GM18508 (cell line): ENCODE results near the gene STAB2.

ENCODE experiments used
- ATAC-seq: cut with Tn5 transposase; IDR thresholded peaks from one replicate; pipeline ENCODE4 v1.9.1; 2021; ENCODE audit warnings: moderate number of reproducible peaks; ENCODE audit not compliant: insufficient read depth, unreplicated experiment

The STAB2 gene

GRCh38 chr12:103735291-103735690 lies 148.2 kb downstream of the STAB2 start:
- ATAC-seq: no peak

- ATAC-seq: no peak
These were observed 149.5 kb downstream of the STAB2 start for GRCh38 chr12:103736572-103736971.

GRCh38 chr12:103737881-103738280 lies 150.8 kb downstream of the STAB2 start:
- ATAC-seq: no peak

DNA sequence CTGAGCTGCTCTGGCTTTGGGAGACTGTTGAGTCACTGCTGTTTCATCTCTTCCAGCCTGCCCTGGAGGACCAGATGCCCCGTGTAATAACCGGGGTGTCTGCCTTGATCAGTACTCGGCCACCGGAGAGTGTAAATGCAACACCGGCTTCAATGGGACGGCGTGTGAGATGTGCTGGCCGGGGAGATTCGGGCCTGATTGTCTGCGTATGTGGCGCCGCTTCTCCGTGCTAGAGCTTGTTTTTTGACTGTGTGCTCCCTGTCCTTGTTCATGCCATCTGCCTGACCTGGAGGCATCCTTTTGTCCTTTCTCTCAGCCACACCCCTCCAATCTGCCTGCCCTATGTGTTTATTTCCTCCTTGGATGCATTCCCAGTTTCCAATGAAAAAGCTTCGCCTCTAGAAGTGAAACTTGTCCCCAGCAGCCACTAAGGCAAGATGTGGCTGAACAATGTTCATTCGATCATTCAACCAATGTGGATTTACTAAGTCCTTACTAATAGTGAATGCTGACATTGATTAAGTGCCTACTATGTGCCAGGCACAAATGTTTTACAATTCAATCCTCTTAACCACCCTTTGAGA lies 155.4 kb downstream of the STAB2 start:
- ATAC-seq: no peak

GRCh38 chr12:103743788-103744187 lies 156.7 kb downstream of the STAB2 start:
- ATAC-seq: no peak

GRCh38 chr12:103745962-103746361 lies 158.9 kb downstream of the STAB2 start:
- no peak for ATAC-seq

- no peak for ATAC-seq
These were observed 160.9 kb downstream of the STAB2 start for GRCh38 chr12:103748002-103748401.

DNA sequence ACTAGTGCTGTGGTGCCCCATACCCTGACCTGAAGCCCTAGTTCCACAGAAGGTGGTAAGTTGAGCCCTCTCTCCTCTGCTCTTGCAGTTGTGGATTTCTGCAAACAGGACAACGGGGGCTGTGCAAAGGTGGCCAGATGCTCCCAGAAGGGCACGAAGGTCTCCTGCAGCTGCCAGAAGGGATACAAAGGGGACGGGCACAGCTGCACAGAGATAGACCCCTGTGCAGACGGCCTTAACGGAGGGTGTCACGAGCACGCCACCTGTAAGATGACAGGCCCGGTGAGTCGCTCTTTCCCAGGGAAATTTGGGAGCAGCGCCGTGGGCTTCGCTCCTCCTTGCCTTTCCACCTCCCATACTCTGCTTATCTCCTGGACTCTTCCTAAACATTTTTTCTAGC lies 161.8 kb downstream of the STAB2 start:
- no peak for ATAC-seq

GRCh38 chr12:103751171-103751570 lies 164.1 kb downstream of the STAB2 start:
- ATAC-seq: no peak

DNA sequence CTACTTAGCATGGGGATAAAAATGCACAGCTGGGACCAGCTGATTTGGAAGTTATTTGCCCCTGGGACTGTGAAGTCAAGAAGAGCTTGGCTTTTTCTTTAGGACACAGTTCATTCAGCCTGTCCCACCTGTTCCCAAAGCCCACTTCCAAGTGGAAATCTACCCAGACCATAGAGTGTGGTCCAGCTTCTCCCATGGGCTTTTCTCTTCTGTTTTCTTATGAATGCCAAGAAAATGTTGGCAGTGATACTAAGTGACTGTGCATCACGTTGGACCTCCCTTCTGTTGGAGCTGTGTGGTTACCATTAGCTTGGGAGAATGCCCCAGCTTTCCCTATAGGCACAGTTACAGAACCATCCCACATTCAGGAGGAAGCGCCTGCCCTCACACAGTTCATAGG lies 164.5 kb downstream of the STAB2 start:
- ATAC-seq: no peak

DNA sequence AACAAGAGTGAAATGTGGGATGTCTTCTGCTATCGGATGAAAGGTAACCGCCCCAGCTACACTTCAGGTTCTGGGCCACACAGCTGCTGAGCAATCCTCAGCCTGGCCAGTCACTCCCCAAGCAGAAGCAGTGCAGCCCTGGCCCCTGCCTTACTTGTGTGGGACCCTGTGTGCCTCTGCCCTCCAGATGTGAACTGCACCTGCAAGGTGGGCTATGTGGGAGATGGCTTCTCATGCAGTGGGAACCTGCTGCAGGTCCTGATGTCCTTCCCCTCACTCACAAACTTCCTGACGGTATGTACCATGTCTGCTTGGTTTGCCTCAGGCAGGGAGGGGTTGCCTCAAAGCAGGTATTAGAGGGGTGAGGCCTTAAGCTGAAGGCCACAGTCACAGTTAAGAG lies 168.4 kb downstream of the STAB2 start:
- ATAC-seq: no peak

GRCh38 chr12:103756443-103756842 lies 169.4 kb downstream of the STAB2 start:
- ATAC-seq: no peak

DNA sequence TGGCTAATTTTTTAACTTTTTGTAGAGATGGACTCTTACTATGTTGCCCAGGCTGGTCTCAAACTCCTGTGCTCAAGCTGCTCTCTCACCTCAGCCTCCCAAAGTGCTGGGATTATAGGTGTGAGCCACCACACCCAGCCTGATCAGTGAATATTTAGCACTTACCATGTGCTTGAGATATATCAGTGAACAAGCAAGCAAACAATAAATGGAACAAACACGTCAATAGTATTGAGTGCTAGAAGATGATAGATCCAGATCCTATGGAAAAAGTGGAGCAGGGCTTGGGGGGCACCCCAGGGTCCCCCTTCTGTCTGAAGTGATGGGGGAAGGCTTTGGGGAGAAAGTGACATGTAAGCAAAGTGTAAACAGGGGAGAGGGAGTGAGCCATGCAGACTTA lies 170.2 kb downstream of the STAB2 start:
- no peak for ATAC-seq

- no peak for ATAC-seq
These were observed 171.4 kb downstream of the STAB2 start for GRCh38 chr12:103758310-103759089.

DNA sequence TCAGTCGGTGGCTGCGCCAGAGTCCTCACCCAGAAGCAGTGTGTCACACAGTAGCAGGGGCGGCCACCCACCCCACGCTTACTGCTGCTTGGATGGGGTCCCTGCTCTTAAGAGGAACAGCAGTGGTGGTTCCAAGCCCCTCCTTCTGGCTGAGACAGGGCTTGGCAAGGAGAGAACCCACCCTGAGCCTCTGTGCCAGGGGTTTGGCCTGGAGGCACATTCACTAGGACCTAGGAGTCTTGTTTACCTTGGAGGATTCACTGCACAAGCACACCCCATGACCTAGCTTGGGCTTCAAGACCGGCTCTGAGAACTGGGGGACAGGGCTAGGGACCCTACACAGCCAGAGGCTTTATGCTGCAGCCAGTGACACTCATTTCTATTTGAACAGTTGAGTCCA lies 175.4 kb downstream of the STAB2 start:
- ATAC-seq: no peak

- ATAC-seq: no peak
These were observed 178.2 kb downstream of the STAB2 start for GRCh38 chr12:103765322-103765721.

DNA sequence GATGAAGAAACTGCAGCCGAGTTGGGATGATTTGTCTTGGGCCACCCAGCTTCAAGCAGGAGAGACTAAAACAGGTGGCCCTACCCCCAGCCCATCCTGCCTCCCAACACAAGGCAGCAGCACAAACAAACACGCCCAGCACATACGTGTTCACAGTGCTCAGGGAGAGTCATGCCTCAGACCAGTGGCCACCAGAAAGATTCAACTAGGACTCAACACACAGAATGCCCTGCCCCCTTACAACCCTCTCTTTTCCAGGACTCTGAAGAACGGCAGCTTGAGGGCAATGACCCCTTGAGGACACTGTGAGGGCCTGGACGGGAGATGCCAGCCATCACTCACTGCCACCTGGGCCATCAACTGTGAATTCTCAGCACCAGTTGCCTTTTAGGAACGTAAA lies 179.0 kb downstream of the STAB2 start:
- no peak for ATAC-seq

DNA sequence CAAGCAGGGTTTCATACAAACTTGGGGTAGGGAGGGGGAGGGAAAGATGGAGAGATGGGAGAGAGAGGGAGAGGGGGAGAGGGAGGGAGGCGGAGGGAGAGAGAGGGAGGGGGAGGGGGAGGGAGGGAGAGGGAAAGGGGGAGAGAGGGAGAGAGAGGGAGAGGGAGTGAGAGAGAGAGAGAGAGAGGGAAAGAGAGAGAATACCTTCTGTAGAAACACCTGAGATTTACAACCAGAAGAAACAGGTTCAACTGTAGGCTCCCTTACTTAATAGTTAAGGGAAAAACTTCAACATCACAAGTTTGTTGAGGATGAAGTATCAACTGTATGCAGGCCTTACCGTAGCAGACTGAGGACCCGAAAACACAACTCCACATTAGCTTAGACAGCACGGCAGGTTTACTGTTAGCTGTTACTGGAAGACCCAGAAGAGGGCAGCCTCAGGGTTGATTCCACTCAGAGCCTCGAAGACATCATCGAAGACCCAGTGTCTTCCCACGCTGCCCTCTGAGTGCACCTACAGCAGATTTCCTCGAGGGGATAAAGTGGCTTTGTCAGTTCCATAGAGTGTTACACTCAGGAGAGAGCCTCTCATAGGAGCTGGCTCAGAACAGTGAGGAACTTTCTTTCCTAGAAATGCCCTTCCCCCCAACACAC lies 181.5 kb downstream of the STAB2 start:
- ATAC-seq: no peak

- ATAC-seq: no peak
These were observed 182.3 kb downstream of the STAB2 start for GRCh38 chr12:103769240-103769945.

GRCh38 chr12:103771466-103771865 lies 184.4 kb downstream of the STAB2 start:
- no peak for ATAC-seq
